IMR-90 (cell line): Measurements from ENCODE around the gene ABL1. TPM values are rescaled to one million over a fixed set of nuclear protein-coding genes. Genes with fewer than 3 reads are reported as not detected.
"Not testable (repeated sequence)": the region's sequence is repeated elsewhere in the genome, so short reads cannot be mapped to it uniquely, and the experiment has no call there.

Experiments
- ATAC-seq: fragments of 200-7000 bp; cut with Tn5 transposase; 2 replicates; pipeline ENCODE4 v1.9.1; 2020; ENCODE audit warnings: low read depth, mild to moderate bottlenecking, moderate library complexity
- BruUV-seq: library from RNA; stranded (reverse); fragments of 400-500 nt; replicated peaks from 2 replicates; lab custom pipeline; 2021; lab: Mats Ljungman, UMichigan
- CTCF ChIA-PET: fragments of 300-600 bp; formaldehyde crosslinking; extraction: SDS; loops from one replicate; lab custom pipeline; 2021; ENCODE audit warnings: antibody characterized with exemption; lab: Yijun Ruan, JAX
- POLR2A ChIA-PET: fragments of 300-600 bp; sonication (Branson Sonifier 250); formaldehyde crosslinking; loops from one replicate; lab custom pipeline; 2022; ENCODE audit warnings: antibody characterized with exemption; ENCODE audit not compliant: unreplicated experiment; lab: Charles Lee
- DNase-seq: peaks from one replicate; pipeline ENCODE4 v3.0.0; 2013
- H2AFZ ChIP-seq: replicated peaks from 2 replicates; pipeline ENCODE3; 2013; ENCODE audit warnings: low read length, mild to moderate bottlenecking; ENCODE audit not compliant: poor library complexity
- H2AK5ac ChIP-seq: 2 replicates; pipeline ENCODE4 v1.6.1; 2013; ENCODE audit warnings: low read depth, low read length, inconsistent platforms
- H2AK9ac ChIP-seq: replicated peaks from 2 replicates; pipeline ENCODE3; 2013; ENCODE audit warnings: mild to moderate bottlenecking, low read depth, low read length, moderate library complexity; ENCODE audit not compliant: poor library complexity
- H2BK120ac ChIP-seq: 2 replicates; pipeline ENCODE4 v1.6.1; 2013; ENCODE audit warnings: low read depth, low read length, inconsistent platforms
- H2BK15ac ChIP-seq: 3 replicates; pipeline ENCODE4 v1.6.1; 2013; ENCODE audit warnings: low read depth, low read length, inconsistent platforms
- H2BK20ac ChIP-seq: 2 replicates; pipeline ENCODE4 v1.6.1; 2013; ENCODE audit warnings: low read depth, mild to moderate bottlenecking, inconsistent platforms, low read length, moderate library complexity
- H2BK5ac ChIP-seq: 2 replicates; pipeline ENCODE4 v1.6.1; 2013; ENCODE audit warnings: mild to moderate bottlenecking, low read depth, low read length, inconsistent platforms; ENCODE audit not compliant: poor library complexity, severe bottlenecking
- H3K14ac ChIP-seq: replicated peaks from 2 replicates; pipeline ENCODE4 v1.6.1; 2013; ENCODE audit warnings: low read depth, low read length, inconsistent platforms
- H3K18ac ChIP-seq: 2 replicates; pipeline ENCODE4 v1.6.1; 2013; ENCODE audit warnings: low read depth, low read length, control low read depth
- H3K23ac ChIP-seq: 2 replicates; pipeline ENCODE4 v1.6.1; 2013; ENCODE audit warnings: low read depth, low read length, inconsistent platforms
- H3K27ac ChIP-seq: 2 replicates; pipeline ENCODE4 v1.5.1; 2013; ENCODE audit warnings: mild to moderate bottlenecking, control low read depth, low read length; ENCODE audit not compliant: insufficient read depth
- H3K27me3 ChIP-seq: 2 replicates; pipeline ENCODE4 v1.6.1; 2013; ENCODE audit warnings: low read length; ENCODE audit not compliant: control insufficient read depth, insufficient read depth
- H3K36me3 ChIP-seq: 2 replicates; pipeline ENCODE4 v1.6.1; 2013; ENCODE audit warnings: low read length, mixed read lengths; ENCODE audit not compliant: control insufficient read depth, insufficient read depth
- H3K4ac ChIP-seq: 2 replicates; pipeline ENCODE4 v1.6.1; 2013; ENCODE audit warnings: low read depth, low read length, inconsistent platforms
- H3K4me1 ChIP-seq: 2 replicates; pipeline ENCODE4 v1.6.1; 2013; ENCODE audit warnings: low read length, mixed read lengths; ENCODE audit not compliant: control insufficient read depth, insufficient read depth
- H3K4me2 ChIP-seq: 2 replicates; pipeline ENCODE4 v1.6.1; 2013; ENCODE audit warnings: low read depth, mild to moderate bottlenecking, control low read depth, low read length, moderate library complexity
- H3K4me3 ChIP-seq: 2 replicates; pipeline ENCODE4 v1.5.1; 2013; ENCODE audit warnings: low read depth, mild to moderate bottlenecking, control low read depth, low read length, moderate library complexity; ENCODE audit not compliant: insufficient read depth
- H3K56ac ChIP-seq: 2 replicates; pipeline ENCODE4 v1.6.1; 2013; ENCODE audit warnings: low read length, inconsistent platforms; ENCODE audit not compliant: insufficient read depth; ENCODE audit errors: extremely low read depth
- H3K79me1 ChIP-seq, 2 experiments: 2 replicates each; pipeline ENCODE4 v1.6.1; 2013; ENCODE audit warnings: low read length in 2 of 2, inconsistent platforms in 1 of 2, low read depth in 1 of 2
- H3K9ac ChIP-seq: 2 replicates; pipeline ENCODE4 v1.6.1; 2013; ENCODE audit warnings: low read depth, low read length, control low read depth
- H3K9me1 ChIP-seq: 2 replicates; pipeline ENCODE4 v1.6.1; 2013; ENCODE audit warnings: low read length, inconsistent platforms; ENCODE audit not compliant: insufficient read depth
- H3K9me3 ChIP-seq: 2 replicates; pipeline ENCODE4 v1.6.1; 2013; ENCODE audit warnings: low read length; ENCODE audit not compliant: control insufficient read depth, insufficient read depth
- H4K20me1 ChIP-seq: 2 replicates; pipeline ENCODE4 v1.6.1; 2013; ENCODE audit warnings: low read length, inconsistent platforms; ENCODE audit not compliant: insufficient read depth
- H4K5ac ChIP-seq: 2 replicates; pipeline ENCODE4 v1.6.1; 2013; ENCODE audit warnings: mild to moderate bottlenecking, low read depth, low read length, control low read depth
- H4K8ac ChIP-seq, 2 experiments: 2 replicates each; pipeline ENCODE4 v1.6.1; 2013; ENCODE audit warnings: low read depth in 2 of 2, low read length in 2 of 2, control low read depth in 1 of 2, inconsistent platforms in 1 of 2
- H4K91ac ChIP-seq: 2 replicates; pipeline ENCODE4 v1.6.1; 2013; ENCODE audit warnings: low read depth, low read length, inconsistent platforms; ENCODE audit not compliant: insufficient read depth
- NFE2L2 ChIP-seq: fragments of 150-350 bp; IDR thresholded peaks from 2 replicates; pipeline ENCODE4 v1.6.1; 2016; ENCODE audit warnings: low read depth, mild to moderate bottlenecking, low read length
- WGBS, 2 experiments: methylation state at CpG; one replicate each; pipeline versions ENCODE4 v1.1.5 to v1.1.7; 2013; ENCODE audit warnings: missing lambda C conversion rate in 2 of 2; ENCODE audit not compliant: insufficient read length in 1 of 2; ENCODE audit errors: extremely low coverage in 2 of 2; 5-methylcytosine and 5-hydroxymethylcytosine counted together
- dilution Hi-C: fragments of 300-500 bp; cut with HindIII; formaldehyde crosslinking; loops from one replicate; pipeline ENCODE4 v1.14.3; 2018; ENCODE audit warnings: low sequenced_read_pairs; ENCODE audit not compliant: unreplicated experiment
- in situ Hi-C: fragments of 300-500 bp; cut with MboI; formaldehyde crosslinking; loops from 3 replicates; pipeline ENCODE4 v1.14.3; 2019; ENCODE audit warnings: low sequenced_read_pairs, inconsistent platforms, mixed read lengths
- intact Hi-C: fragments of 100-400 bp; cut with micrococcal nuclease; formaldehyde crosslinking; loops from 2 replicates; pipeline ENCODE4 v1.10.0; 2022
- polyA plus RNA-seq, 3 experiments: library from polyadenylated mRNA; depleted of rRNA; stranded (reverse); fragments of >200 nt; gene quantifications; 2 replicates each; pipeline ENCODE4 v1.2.3, GENCODE V29; 2012; ENCODE audit warnings: low replicate concordance in 1 of 3
- total RNA-seq: library from RNA; depleted of rRNA; stranded (reverse); fragments of >200 nt; gene quantifications from 2 replicates; pipeline ENCODE4 v1.2.3, GENCODE V29; 2012

ABL1 gene
- total and polyA plus RNA-seq, 2 of the 4 experiments (the other 2 are of a cell fraction): 33.7 to 49.1 TPM

DNA sequence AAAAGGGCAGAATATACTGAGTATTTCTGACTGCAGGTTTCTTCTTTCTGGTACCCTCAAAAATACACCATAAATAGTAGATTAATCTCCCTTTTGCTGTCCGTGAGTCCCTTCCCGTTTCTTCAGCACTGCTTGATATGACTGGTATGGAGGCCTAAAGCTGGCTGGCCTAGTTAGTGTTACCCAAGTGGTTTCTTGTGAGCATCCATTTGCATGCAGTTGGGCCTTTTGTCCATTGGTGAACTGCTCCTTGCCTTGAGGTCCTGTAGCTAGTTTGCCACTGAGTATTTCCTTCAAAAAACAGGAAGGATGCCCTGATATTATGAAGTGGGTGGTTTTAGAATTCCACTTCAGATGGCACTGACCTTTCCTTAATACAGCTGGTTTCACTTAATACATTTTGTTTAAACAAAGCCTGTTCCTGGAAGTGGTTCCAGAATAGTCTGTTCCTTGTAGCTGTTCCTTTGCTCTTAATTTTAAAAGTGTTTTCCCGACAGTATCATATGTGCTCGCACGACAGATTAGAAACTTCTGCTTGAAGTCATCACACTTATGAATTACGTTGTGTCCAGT is 40.0 kb upstream of the ABL1 start:
- H2AFZ ChIP-seq: no peak overlapping the region
- peak overlapping the region; percentile 48 for H2BK5ac ChIP-seq
- peaks cover 35 to 66% of the 10 kb centered on the region in 2 experiments for H3K79me1 ChIP-seq
- 94% methylated on average over 3 of the region's 6 CpGs; no CpG with 5 or more reads in 1 of the 2 experiments for WGBS, 2 experiments
- BruUV-seq: no TSS peak
- peak overlapping the region; percentile 23; the same call in 1 of the 2 replicates for H3K14ac ChIP-seq
- 0 out of 3 replicates have a peak overlapping the region, but pooled peaks have one; percentile 12 for H2BK15ac ChIP-seq
- H2AK5ac ChIP-seq: peak overlapping the region; percentile 50
- H3K9ac ChIP-seq: no peak overlapping the region
- H2BK20ac ChIP-seq: peak overlapping the region; percentile 38
- peak overlapping the region; percentile 34; the same call in 1 of the 2 replicates for H3K4ac ChIP-seq
- no peak overlapping the region for H4K91ac ChIP-seq
- H3K9me3 ChIP-seq: peaks cover 2% of the 10 kb centered on the region
- ATAC-seq (peak; percentile 42), DNase-seq (no peak)
- in situ Hi-C loops: no loop called here
- H3K9me1 ChIP-seq: peaks cover 7% of the 10 kb centered on the region
- ChIA-PET POLR2A (no interaction called here), CTCF (interaction anchor here (1.2 to 2.8 kb wide), 3 partner anchors 9 to 31 kb away, joined by 3 to 9 read pairs (median 4); no protein-coding TSS in a partner anchor)
- H3K4me3 ChIP-seq: no peak overlapping the region
- H3K27me3 ChIP-seq: no peaks in the 10 kb centered on the region
- H3K23ac ChIP-seq: peak overlapping the region; percentile 37
- H3K18ac ChIP-seq: peak overlapping the region; percentile 21; the same call in 1 of the 2 replicates
- peaks cover 11% of the 10 kb centered on the region for H3K4me1 ChIP-seq
- H2BK120ac ChIP-seq: 0 out of 2 replicates have a peak overlapping the region, but pooled peaks have one; percentile 1
- intact Hi-C loops: no loop called here
- dilution Hi-C loops: no loop called here
- H3K4me2 ChIP-seq: peak overlapping the region; percentile 46; the same call in 1 of the 2 replicates
- no peak overlapping the region for H3K56ac ChIP-seq
- no peak overlapping the region for H2AK9ac ChIP-seq
- H4K5ac ChIP-seq: peak overlapping the region; percentile 16
- H4K8ac ChIP-seq: peak overlapping the region in 1 of 2 experiments; percentile 36; a peak in 1 of 4 replicates
- peaks cover 10% of the 10 kb centered on the region; the same call in 1 of the 2 replicates for H4K20me1 ChIP-seq
- no peak for TF ChIP-seq NFE2L2
- H3K27ac ChIP-seq: peak overlapping the region; percentile 50; the same call in 1 of the 2 replicates
- no peaks in the 10 kb centered on the region for H3K36me3 ChIP-seq

DNA sequence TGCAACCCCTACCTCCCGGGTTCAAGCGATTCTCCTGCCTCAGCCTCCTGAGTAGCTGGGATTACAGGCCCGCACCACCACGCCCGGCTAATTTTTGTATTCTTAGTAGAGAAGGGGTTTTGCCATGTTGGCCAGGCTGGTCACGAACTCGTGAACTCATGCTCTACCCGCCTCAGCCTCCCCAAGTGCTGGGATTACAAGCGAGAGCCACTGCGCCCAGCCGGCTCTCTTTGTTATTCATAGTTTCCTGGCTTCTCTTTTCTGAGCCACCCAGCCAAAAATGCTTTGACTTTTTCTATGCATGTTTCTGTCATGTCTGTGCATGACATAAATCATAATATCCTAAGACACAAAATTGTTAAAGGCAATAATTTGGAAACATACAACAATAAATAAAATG is 31.9 kb upstream of the ABL1 start:
- H3K4ac ChIP-seq, H3K9me3 ChIP-seq, H2BK5ac ChIP-seq, H4K20me1 ChIP-seq, H3K4me1 ChIP-seq, H3K23ac ChIP-seq, H3K36me3 ChIP-seq, H2BK120ac ChIP-seq, H2AK9ac ChIP-seq, H2AFZ ChIP-seq, H2BK15ac ChIP-seq, H4K91ac ChIP-seq, intact Hi-C loops, H4K8ac ChIP-seq, ATAC-seq, DNase-seq, H3K56ac ChIP-seq, H3K27me3 ChIP-seq, H3K9me1 ChIP-seq, H3K14ac ChIP-seq, H3K18ac ChIP-seq, BruUV-seq, H2AK5ac ChIP-seq, H4K5ac ChIP-seq, H3K27ac ChIP-seq, H3K9ac ChIP-seq, in situ Hi-C loops, H3K4me3 ChIP-seq, H2BK20ac ChIP-seq, H3K4me2 ChIP-seq, dilution Hi-C loops: not testable (repeated sequence)
- H3K79me1 ChIP-seq: peaks cover 24 to 39% of the 10 kb centered on the region in 2 experiments
- ChIA-PET POLR2A (interaction anchor here (0.5 kb wide), 1 partner anchor 9 kb away, joined by 3 read pairs; no protein-coding TSS in a partner anchor), CTCF (interaction anchor here (1.9 kb wide), 1 partner anchor 8 kb away, joined by 4 read pairs; no protein-coding TSS in a partner anchor)
- WGBS, 2 experiments: 94% methylated on average over 5 of the region's 11 CpGs; no CpG with 5 or more reads in 1 of the 2 experiments
